ENCODE measurements around the gene ERCC1. TPM values are rescaled to one million over a fixed set of nuclear protein-coding genes. Genes with fewer than 3 reads are reported as not detected.

The ERCC1 gene
- polyA plus RNA-seq, 1 of the 3 experiments (the other 2 are of a cell fraction), result 95.3 TPM

- TF ChIP-seq USF2 (IDR thresholded peaks at IDR 0.05; ENCODE audit: borderline replicate concordance, low read depth, low read length), result no peak
Measured at GRCh38 chr19:45460807-45461347, 37.2 kb upstream of the ERCC1 start (continued).

DNA sequence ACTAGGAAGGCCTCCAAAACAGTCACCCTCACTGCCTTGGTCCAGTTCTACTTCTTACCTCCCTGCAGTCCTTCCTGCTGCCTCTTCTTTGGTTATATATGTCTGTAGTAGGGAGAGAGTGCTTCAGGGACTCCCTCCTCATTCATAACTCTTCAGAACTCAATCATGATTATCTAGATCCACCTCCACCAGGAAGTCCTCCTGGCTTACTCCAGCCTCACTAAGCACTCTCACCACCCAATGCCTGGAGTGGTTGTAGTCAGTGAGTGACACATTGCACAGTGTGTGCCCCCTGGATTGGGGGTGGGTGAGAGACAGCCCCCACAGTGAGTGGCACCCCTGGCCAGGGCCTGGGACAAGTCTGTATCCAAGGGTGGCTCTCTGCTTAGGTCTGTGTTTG is 34.1 kb upstream of the ERCC1 start:
- Histone ChIP-seq H4K20me1 (ENCODE audit: insufficient read depth) (no peaks in the 10 kb centered on the region), H3K27me3 (ENCODE audit: insufficient read depth) (no peaks in the 10 kb centered on the region; the same call in 1 of the 2 replicates), H3K4me3 (ENCODE audit: low read depth in 2 of 2, low read length in 1 of 2) (no peak overlapping the region), H2AFZ (ENCODE audit: low read depth) (no peak overlapping the region), H3K4me1 (ENCODE audit: control insufficient read depth in 1 of 2, insufficient read depth in 2 of 2, low read depth in 1 of 2, low read length in 1 of 2) (peaks cover 12% of the 10 kb centered on the region in 2 experiments; a peak in 2 of 4 replicates), H3K9me2 (no peaks in the 10 kb centered on the region), H3F3A (replicated peaks; ENCODE audit: insufficient read depth) (peaks cover 15% of the 10 kb centered on the region), H3K4me2 (no peak overlapping the region), H3K9ac (no peak overlapping the region), H3K36me3 (replicated peaks in 1 of 2; ENCODE audit: control insufficient read depth in 1 of 2, insufficient read depth in 2 of 2, low read length in 1 of 2) (no peaks in the 10 kb centered on the region), H3K27ac (ENCODE audit: low read depth in 2 of 2, low read length in 1 of 2) (no peak overlapping the region), H3K9me3 (no peaks in the 10 kb centered on the region), H3K79me2 (ENCODE audit: insufficient read depth) (no peaks in the 10 kb centered on the region)
- TF ChIP-seq, protein P1, sequence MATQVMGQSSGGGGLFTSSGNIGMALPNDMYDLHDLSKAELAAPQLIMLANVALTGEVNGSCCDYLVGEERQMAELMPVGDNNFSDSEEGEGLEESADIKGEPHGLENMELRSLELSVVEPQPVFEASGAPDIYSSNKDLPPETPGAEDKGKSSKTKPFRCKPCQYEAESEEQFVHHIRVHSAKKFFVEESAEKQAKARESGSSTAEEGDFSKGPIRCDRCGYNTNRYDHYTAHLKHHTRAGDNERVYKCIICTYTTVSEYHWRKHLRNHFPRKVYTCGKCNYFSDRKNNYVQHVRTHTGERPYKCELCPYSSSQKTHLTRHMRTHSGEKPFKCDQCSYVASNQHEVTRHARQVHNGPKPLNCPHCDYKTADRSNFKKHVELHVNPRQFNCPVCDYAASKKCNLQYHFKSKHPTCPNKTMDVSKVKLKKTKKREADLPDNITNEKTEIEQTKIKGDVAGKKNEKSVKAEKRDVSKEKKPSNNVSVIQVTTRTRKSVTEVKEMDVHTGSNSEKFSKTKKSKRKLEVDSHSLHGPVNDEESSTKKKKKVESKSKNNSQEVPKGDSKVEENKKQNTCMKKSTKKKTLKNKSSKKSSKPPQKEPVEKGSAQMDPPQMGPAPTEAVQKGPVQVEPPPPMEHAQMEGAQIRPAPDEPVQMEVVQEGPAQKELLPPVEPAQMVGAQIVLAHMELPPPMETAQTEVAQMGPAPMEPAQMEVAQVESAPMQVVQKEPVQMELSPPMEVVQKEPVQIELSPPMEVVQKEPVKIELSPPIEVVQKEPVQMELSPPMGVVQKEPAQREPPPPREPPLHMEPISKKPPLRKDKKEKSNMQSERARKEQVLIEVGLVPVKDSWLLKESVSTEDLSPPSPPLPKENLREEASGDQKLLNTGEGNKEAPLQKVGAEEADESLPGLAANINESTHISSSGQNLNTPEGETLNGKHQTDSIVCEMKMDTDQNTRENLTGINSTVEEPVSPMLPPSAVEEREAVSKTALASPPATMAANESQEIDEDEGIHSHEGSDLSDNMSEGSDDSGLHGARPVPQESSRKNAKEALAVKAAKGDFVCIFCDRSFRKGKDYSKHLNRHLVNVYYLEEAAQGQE (IDR thresholded peaks at IDR 0.05; ENCODE audit: low read depth, low read length), result no peak
- TF ChIP-seq SMC3 (IDR thresholded peaks at IDR 0.05; ENCODE audit: low read depth, low read length) (no peak), GATA2 (CRISPR knock-in tag; IDR thresholded peaks at IDR 0.05) (no peak), TAF1 (IDR thresholded peaks at IDR 0.05; ENCODE audit: borderline replicate concordance, low read depth, low read length) (no peak), FOXJ3 (CRISPR knock-in tag; IDR thresholded peaks at IDR 0.05) (no peak), JUND (IDR thresholded peaks at IDR 0.05) (no peak), GABPA (IDR thresholded peaks at IDR 0.05; ENCODE audit: low read depth) (no peak), RAD21 (IDR thresholded peaks at IDR 0.05; ENCODE audit: low read length) (no peak), TEAD4 (IDR thresholded peaks at IDR 0.05; ENCODE audit: borderline replicate concordance, insufficient read depth) (no peak), FOXM1 (IDR thresholded peaks at IDR 0.05; ENCODE audit: low read depth) (no peak), POLR2AphosphoS5 (IDR thresholded peaks at IDR 0.05; ENCODE audit: low read depth, low read length) (no peak)
- TF ChIP-seq, protein P2, sequence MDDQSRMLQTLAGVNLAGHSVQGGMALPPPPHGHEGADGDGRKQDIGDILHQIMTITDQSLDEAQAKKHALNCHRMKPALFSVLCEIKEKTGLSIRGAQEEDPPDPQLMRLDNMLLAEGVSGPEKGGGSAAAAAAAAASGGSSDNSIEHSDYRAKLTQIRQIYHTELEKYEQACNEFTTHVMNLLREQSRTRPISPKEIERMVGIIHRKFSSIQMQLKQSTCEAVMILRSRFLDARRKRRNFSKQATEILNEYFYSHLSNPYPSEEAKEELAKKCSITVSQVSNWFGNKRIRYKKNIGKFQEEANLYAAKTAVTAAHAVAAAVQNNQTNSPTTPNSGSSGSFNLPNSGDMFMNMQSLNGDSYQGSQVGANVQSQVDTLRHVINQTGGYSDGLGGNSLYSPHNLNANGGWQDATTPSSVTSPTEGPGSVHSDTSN (IDR thresholded peaks at IDR 0.05), result no peak
- TF ChIP-seq, protein P3, sequence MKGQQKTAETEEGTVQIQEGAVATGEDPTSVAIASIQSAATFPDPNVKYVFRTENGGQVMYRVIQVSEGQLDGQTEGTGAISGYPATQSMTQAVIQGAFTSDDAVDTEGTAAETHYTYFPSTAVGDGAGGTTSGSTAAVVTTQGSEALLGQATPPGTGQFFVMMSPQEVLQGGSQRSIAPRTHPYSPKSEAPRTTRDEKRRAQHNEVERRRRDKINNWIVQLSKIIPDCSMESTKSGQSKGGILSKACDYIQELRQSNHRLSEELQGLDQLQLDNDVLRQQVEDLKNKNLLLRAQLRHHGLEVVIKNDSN (IDR thresholded peaks at IDR 0.05; ENCODE audit: borderline replicate concordance, low read depth), result no peak
- ChIA-PET CTCF (interaction anchor here (0.9 to 3.2 kb wide), 2 partner anchors 18 to 21 kb away, joined by 4 to 20 read pairs; no protein-coding TSS in a partner anchor), POLR2A (no interaction called here)
- no peak for DNase-seq

Data from SK-N-SH (cell line).